ENCODE results near the gene SPATA31D1.

The SPATA31D1 gene

GRCh38 chr9:81969971-81970370, 18.6 kb upstream of the SPATA31D1 start:
- H3K4me1 Mint-ChIP-seq = no peaks in the 10 kb centered on the region
- peaks cover 11% of the 10 kb centered on the region for H3K9me3 Mint-ChIP-seq
- H3K36me3 Mint-ChIP-seq (ENCODE audit: low read depth) = no peaks in the 10 kb centered on the region
- H3K4me3 Mint-ChIP-seq = no peak overlapping the region
- H3K27ac Mint-ChIP-seq = no peak overlapping the region
- TF ChIP-seq, protein P1, sequence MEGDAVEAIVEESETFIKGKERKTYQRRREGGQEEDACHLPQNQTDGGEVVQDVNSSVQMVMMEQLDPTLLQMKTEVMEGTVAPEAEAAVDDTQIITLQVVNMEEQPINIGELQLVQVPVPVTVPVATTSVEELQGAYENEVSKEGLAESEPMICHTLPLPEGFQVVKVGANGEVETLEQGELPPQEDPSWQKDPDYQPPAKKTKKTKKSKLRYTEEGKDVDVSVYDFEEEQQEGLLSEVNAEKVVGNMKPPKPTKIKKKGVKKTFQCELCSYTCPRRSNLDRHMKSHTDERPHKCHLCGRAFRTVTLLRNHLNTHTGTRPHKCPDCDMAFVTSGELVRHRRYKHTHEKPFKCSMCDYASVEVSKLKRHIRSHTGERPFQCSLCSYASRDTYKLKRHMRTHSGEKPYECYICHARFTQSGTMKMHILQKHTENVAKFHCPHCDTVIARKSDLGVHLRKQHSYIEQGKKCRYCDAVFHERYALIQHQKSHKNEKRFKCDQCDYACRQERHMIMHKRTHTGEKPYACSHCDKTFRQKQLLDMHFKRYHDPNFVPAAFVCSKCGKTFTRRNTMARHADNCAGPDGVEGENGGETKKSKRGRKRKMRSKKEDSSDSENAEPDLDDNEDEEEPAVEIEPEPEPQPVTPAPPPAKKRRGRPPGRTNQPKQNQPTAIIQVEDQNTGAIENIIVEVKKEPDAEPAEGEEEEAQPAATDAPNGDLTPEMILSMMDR (IDR thresholded peaks at IDR 0.05; ENCODE audit: unreplicated experiment in 3 of 3) = no peak
- H3K27me3 Mint-ChIP-seq (ENCODE audit: low read depth) = peaks cover 6% of the 10 kb centered on the region

- no peak overlapping the region for H3K27ac Mint-ChIP-seq
- peaks cover 14% of the 10 kb centered on the region for H3K9me3 Mint-ChIP-seq
- H3K27me3 Mint-ChIP-seq (ENCODE audit: low read depth) = peaks cover 6% of the 10 kb centered on the region
- H3K36me3 Mint-ChIP-seq (ENCODE audit: low read depth) = no peaks in the 10 kb centered on the region
- TF ChIP-seq, protein P1 (IDR thresholded peaks at IDR 0.05; ENCODE audit: unreplicated experiment in 3 of 3) = no peak
- H3K4me3 Mint-ChIP-seq = no peak overlapping the region
- H3K4me1 Mint-ChIP-seq = no peaks in the 10 kb centered on the region
Measured at GRCh38 chr9:81971727-81972126, 16.8 kb upstream of the SPATA31D1 start.

DNA sequence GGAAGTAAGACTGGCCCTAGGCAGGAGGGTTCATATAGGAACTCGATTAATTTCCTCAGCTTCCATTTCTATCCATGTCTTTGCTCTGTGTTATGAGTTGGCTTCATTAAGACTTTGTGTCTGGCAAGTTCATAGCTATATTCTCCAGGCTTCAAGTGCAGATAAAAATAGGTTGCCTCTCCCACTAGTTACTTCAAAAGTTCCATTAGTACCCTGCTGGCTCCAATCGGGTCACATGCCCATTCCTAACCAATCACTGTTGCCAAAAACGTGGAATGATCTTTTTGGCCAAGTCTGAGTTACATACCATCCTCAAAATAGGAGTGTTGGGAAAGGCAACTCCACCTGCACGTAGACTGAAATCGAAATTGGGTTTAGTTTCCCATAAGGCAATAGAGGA, 13.8 kb upstream of the SPATA31D1 start:
- Mint-ChIP-seq H3K4me1 (no peaks in the 10 kb centered on the region), H3K9me3 (peaks cover 10% of the 10 kb centered on the region), H3K36me3 (ENCODE audit: low read depth) (no peaks in the 10 kb centered on the region), H3K27me3 (ENCODE audit: low read depth) (no peaks in the 10 kb centered on the region), H3K4me3 (no peak overlapping the region), H3K27ac (no peak overlapping the region)
- TF ChIP-seq, protein P1 (IDR thresholded peaks at IDR 0.05; ENCODE audit: unreplicated experiment in 3 of 3) = no peak

GRCh38 chr9:81976351-81976750, 12.2 kb upstream of the SPATA31D1 start:
- no peak overlapping the region for H3K4me3 Mint-ChIP-seq
- TF ChIP-seq, protein P1 (IDR thresholded peaks at IDR 0.05; ENCODE audit: unreplicated experiment in 3 of 3) = no peak

GRCh38 chr9:81979196-81979595, 9.4 kb upstream of the SPATA31D1 start:
- Mint-ChIP-seq H3K4me3 (no peak overlapping the region), H3K4me1 (no peaks in the 10 kb centered on the region), H3K36me3 (ENCODE audit: low read depth) (no peaks in the 10 kb centered on the region), H3K9me3 (peaks cover 10% of the 10 kb centered on the region), H3K27me3 (ENCODE audit: low read depth) (no peaks in the 10 kb centered on the region), H3K27ac (no peak overlapping the region)
- TF ChIP-seq, protein P1 (IDR thresholded peaks at IDR 0.05; ENCODE audit: unreplicated experiment in 3 of 3) = no peak

More at GRCh38 chr9:81976351-81976750, 12.2 kb upstream of the SPATA31D1 start:
- no peaks in the 10 kb centered on the region for H3K27me3 Mint-ChIP-seq (ENCODE audit: low read depth)
- H3K4me1 Mint-ChIP-seq = no peaks in the 10 kb centered on the region
- H3K9me3 Mint-ChIP-seq = peaks cover 10% of the 10 kb centered on the region
- no peak overlapping the region for H3K27ac Mint-ChIP-seq
- no peaks in the 10 kb centered on the region for H3K36me3 Mint-ChIP-seq (ENCODE audit: low read depth)

DNA sequence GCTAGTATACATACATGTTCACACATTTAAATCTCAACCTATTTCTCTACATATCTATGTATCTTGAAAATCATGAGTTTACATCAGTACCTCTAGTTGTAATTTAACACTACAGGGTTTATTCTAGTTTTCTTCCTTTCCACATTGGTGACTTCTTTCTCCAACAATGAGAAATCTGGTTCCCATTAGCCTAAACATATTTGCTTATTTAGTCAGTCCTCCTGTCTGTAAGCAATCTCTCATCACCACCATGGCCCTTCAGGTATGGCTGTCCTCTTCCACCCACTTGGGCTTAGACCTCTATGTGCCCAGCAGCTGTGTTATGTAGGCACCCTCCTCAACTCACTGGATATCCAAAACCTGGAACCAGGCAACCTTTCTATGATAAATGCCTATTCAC, 8.0 kb upstream of the SPATA31D1 start:
- Mint-ChIP-seq H3K27me3 (ENCODE audit: low read depth) (no peaks in the 10 kb centered on the region), H3K9me3 (peaks cover 7% of the 10 kb centered on the region), H3K4me1 (no peaks in the 10 kb centered on the region)

More for the DNA sequence above, 8.0 kb upstream of the SPATA31D1 start:
- Mint-ChIP-seq H3K4me3 (no peak overlapping the region), H3K27ac (no peak overlapping the region), H3K36me3 (ENCODE audit: low read depth) (no peaks in the 10 kb centered on the region)
- TF ChIP-seq, protein P1 (IDR thresholded peaks at IDR 0.05; ENCODE audit: unreplicated experiment in 3 of 3) = no peak
